Measurements from ENCODE around the gene SECTM1.

GRCh38 chr17:82278786-82279391, 54.7 kb downstream of the SECTM1 start:
- TF ChIP-seq POLR2AphosphoS5 (IDR thresholded peaks at IDR 0.05; ENCODE audit: low read depth, low read length) (no peak), SIN3A (IDR thresholded peaks at IDR 0.05; ENCODE audit: borderline replicate concordance, insufficient read depth, low read length) (no peak), TAF1 (IDR thresholded peaks at IDR 0.05; ENCODE audit: borderline replicate concordance, insufficient read depth, low read length) (no peak)

Data from PFSK-1 (cell line).